Skeletal muscle tissue (tissue), 5 donors: ENCODE results near the gene DDIT3. TPM values are rescaled to one million over a fixed set of nuclear protein-coding genes. Genes with fewer than 3 reads are reported as not detected.

Experiments used
- H3K27ac ChIP-seq: one replicate; pipeline ENCODE4 v1.7.0; 2013; ENCODE audit warnings: mild to moderate bottlenecking, low read depth, low read length, inconsistent platforms
- H3K27me3 ChIP-seq, 3 donors: one replicate each; pipeline ENCODE4 v1.7.0; 2013; ENCODE audit warnings: low read length in 3 of 3; ENCODE audit not compliant: control insufficient read depth in 3 of 3, insufficient read depth in 3 of 3
- H3K36me3 ChIP-seq, 3 donors: one replicate each; pipeline ENCODE4 v1.7.0; 2013; ENCODE audit warnings: low read length in 3 of 3; ENCODE audit not compliant: control insufficient read depth in 3 of 3, insufficient read depth in 3 of 3
- H3K4me1 ChIP-seq, 3 donors: one replicate each; pipeline ENCODE4 v1.7.0; 2013; ENCODE audit warnings: low read length in 3 of 3, mild to moderate bottlenecking in 3 of 3; ENCODE audit not compliant: control insufficient read depth in 3 of 3, insufficient read depth in 3 of 3
- H3K4me3 ChIP-seq, 3 donors: one replicate each; pipeline ENCODE4 v1.7.0; 2013; ENCODE audit warnings: low read length in 3 of 3
- H3K9ac ChIP-seq, 3 donors: one replicate each; pipeline ENCODE4 v1.7.0; 2013; ENCODE audit warnings: low read length in 3 of 3, mild to moderate bottlenecking in 3 of 3, moderate library complexity in 2 of 3, low read depth in 1 of 3
- H3K9me3 ChIP-seq, 3 donors: one replicate each; pipeline ENCODE4 v1.7.0; 2013; ENCODE audit warnings: low read length in 3 of 3; ENCODE audit not compliant: control insufficient read depth in 3 of 3
- small RNA-seq: library from RNA; depleted of rRNA; stranded (forward); fragments of <200 nt; gene quantifications from one replicate; pipeline ENCODE3, GENCODE V24; 2014
- total RNA-seq: library from RNA; depleted of rRNA; stranded (reverse); fragments of >200 nt; gene quantifications from one replicate; pipeline ENCODE4 v1.2.3, GENCODE V29; 2014
- donor health status: Osteomylitis.

Gene DDIT3
- total RNA-seq, 1 donor from 2014 or later = 11.5 TPM

DNA sequence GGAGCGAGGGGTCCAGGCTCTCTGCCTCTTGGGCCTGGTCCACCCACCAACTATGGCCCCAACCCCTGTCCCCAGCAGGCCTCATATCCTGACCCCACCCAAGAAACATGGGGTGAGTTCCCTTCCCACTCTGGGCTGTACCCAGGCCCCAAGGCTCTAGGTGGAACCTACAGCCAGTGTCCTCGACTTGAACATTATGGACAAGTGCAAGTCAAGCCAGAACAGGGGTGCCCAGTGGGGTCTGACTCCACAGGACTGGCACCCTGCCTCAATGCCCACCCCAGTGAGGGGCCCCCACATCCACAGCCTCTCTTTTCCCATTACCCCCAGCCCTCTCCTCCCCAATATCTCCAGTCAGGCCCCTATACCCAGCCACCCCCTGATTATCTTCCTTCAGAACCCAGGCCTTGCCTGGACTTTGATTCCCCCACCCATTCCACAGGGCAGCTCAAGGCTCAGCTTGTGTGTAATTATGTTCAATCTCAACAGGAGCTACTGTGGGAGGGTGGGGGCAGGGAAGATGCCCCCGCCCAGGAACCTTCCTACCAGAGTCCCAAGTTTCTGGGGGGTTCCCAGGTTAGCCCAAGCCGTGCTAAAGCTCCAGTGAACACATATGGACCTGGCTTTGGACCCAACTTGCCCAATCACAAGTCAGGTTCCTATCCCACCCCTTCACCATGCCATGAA, 49.2 kb downstream of the DDIT3 start:
- H3K9me3 ChIP-seq = no peaks in the 10 kb centered on the region
- H3K4me1 ChIP-seq = peaks cover 10 to 14% (median 10%) of the 10 kb centered on the region in 3 donors
- no peak overlapping the region for H3K27ac ChIP-seq
- no peak overlapping the region for H3K9ac ChIP-seq
- no peaks in the 10 kb centered on the region for H3K36me3 ChIP-seq
- H3K4me3 ChIP-seq = no peak overlapping the region
- H3K27me3 ChIP-seq = peaks cover 42 to 56% (median 54%) of the 10 kb centered on the region in 3 donors

GRCh38 chr12:57470286-57470969, 49.9 kb downstream of the DDIT3 start:
- Histone ChIP-seq H3K4me1 (peaks cover 4 to 7% (median 6%) of the 10 kb centered on the region in 3 donors), H3K9me3 (no peaks in the 10 kb centered on the region), H3K27me3 (peaks cover 35 to 50% (median 49%) of the 10 kb centered on the region in 3 donors), H3K4me3 (no peak overlapping the region), H3K9ac (no peak overlapping the region), H3K36me3 (no peaks in the 10 kb centered on the region), H3K27ac (no peak overlapping the region)

DNA sequence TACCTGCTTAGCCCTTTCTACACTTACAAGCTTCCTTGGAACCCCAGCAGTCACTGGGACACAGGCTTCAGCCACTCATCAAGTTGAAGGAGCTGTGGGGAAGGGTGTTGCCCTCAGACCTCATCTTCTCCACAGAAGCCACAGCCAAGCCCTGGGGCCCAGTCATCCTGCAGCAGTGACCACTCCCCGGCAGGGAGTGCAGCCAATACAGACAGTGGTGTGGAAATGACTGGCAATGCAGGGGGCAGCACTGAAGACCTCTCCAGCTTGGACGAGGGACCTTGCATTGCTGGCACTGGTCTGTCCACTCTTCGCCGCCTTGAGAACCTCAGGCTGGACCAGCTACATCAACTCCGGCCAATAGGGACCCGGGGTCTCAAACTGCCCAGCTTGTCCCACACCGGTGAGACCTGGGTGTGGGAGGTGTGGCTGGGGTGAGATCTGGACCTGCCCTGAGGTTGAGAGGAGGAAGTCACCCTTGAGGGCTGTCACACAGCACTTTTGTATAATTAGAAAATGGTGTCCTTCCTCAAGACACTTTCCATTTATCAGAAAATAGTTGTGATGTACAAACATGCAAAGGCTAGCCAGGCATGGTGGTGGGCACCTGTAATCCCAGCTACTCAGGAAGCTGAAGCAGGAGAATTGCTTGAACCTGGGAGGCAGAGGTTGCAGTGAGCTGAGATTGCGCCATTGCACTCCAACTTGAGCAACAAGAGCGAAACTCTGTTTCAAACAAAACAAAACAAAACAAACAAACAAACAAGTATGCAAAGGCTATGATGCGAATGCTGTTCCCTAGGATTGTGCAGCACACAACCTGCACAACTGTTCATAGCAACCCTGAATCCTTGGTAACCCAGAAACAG, 50.8 kb downstream of the DDIT3 start:
- Histone ChIP-seq H3K9me3 (no peaks in the 10 kb centered on the region), H3K4me1 (no peaks in the 10 kb centered on the region), H3K27ac (no peak overlapping the region), H3K36me3 (no peaks in the 10 kb centered on the region), H3K27me3 (peaks cover 26 to 45% (median 41%) of the 10 kb centered on the region in 3 donors), H3K4me3 (no peak overlapping the region), H3K9ac (no peak overlapping the region)

GRCh38 chr12:57467915-57468314, 52.4 kb downstream of the DDIT3 start:
- Histone ChIP-seq H3K9me3 (no peaks in the 10 kb centered on the region), H3K4me3 (no peak overlapping the region), H3K9ac (no peak overlapping the region), H3K4me1 (peaks cover 0 to under 1% (median under 1%) of the 10 kb centered on the region in 3 donors), H3K27ac (no peak overlapping the region), H3K36me3 (no peaks in the 10 kb centered on the region), H3K27me3 (peaks cover 14 to 35% (median 30%) of the 10 kb centered on the region in 3 donors)

DNA sequence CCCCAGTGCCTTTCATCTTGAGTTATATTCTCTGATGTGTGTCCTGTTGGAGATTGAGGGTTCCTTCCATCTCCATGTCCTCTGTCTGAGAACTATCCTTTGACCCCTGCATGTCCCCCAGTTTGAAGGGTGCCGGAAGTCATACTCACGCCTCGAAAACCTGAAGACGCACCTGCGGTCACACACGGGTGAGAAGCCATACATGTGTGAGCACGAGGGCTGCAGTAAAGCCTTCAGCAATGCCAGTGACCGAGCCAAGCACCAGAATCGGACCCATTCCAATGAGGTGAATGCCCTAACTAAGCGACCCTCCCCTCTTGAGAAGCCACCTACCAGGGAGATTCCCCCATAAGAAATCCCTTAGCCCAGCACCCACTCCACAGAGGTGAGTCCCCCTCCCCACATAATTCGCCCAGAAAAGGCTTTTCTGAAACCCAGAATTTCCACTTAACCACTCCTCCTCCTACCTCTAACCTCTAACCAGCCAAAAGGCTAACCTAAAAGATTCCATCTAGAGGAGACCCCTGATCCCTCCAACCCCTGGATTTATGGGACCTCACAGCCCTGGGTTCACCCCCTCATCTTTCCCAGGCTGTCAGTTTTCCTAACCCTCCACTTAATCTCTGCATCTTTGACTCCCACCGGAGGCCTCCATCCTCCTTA, 53.0 kb downstream of the DDIT3 start:
- Histone ChIP-seq H3K4me3 (no peak overlapping the region), H3K36me3 (no peaks in the 10 kb centered on the region), H3K27ac (no peak overlapping the region), H3K4me1 (peaks cover 3 to 6% (median 6%) of the 10 kb centered on the region in 3 donors), H3K27me3 (peaks cover 8 to 32% (median 26%) of the 10 kb centered on the region in 3 donors), H3K9ac (no peak overlapping the region), H3K9me3 (no peaks in the 10 kb centered on the region)

Small RNA genes lying within 50 kb of the gene (small RNA-seq; reads per million reads assigned to genes)
- not detected for gene MIR616

Other genes with a start within 250 kb of the DDIT3 start
- 9.9 TPM for gene R3HDM2, start 89.5 kb downstream of the DDIT3 start, total RNA-seq
- not detected for gene INHBC, start 85.7 kb downstream of the DDIT3 start, total RNA-seq
- gene INHBE, start 65.2 kb downstream of the DDIT3 start, total RNA-seq = 1.0 TPM
- 5.2 TPM for gene GLI1, start 60.7 kb downstream of the DDIT3 start, total RNA-seq
- gene ARHGAP9, start 40.6 kb downstream of the DDIT3 start, total RNA-seq = 5.2 TPM
- gene MARS1, start 32.4 kb downstream of the DDIT3 start, total RNA-seq = 68.4 TPM
- 2.6 TPM for gene MBD6, start 2.3 kb upstream of the DDIT3 start, total RNA-seq
- gene DCTN2, start 26.7 kb upstream of the DDIT3 start, total RNA-seq = 79.9 TPM
- gene KIF5A, start 29.5 kb upstream of the DDIT3 start, total RNA-seq = under 0.01 TPM
- gene PIP4K2C, start 70.7 kb upstream of the DDIT3 start, total RNA-seq = 5.7 TPM
- gene DTX3, start 84.3 kb upstream of the DDIT3 start, total RNA-seq = 7.8 TPM
- gene ARHGEF25, start 90.9 kb upstream of the DDIT3 start, total RNA-seq = 23.0 TPM
- gene B4GALNT1, start 112.7 kb upstream of the DDIT3 start, total RNA-seq = 3.1 TPM
- 148 TPM for gene OS9, start 173.6 kb upstream of the DDIT3 start, total RNA-seq
- gene AGAP2, start 218.2 kb upstream of the DDIT3 start, total RNA-seq = 2.1 TPM
- 57.9 TPM for gene TSPAN31, start 224.5 kb upstream of the DDIT3 start, total RNA-seq
- 78.8 TPM for gene CDK4, start 231.8 kb upstream of the DDIT3 start, total RNA-seq
- 4.7 TPM for gene MARCHF9, start 234.6 kb upstream of the DDIT3 start, total RNA-seq
- under 0.01 TPM for gene CYP27B1, start 246.6 kb upstream of the DDIT3 start, total RNA-seq